ENCODE measurements around the gene BRD4.
"Not testable (repeated sequence)": the region's sequence is repeated elsewhere in the genome, so short reads cannot be mapped to it uniquely, and the experiment has no call there.

The BRD4 gene

GRCh38 chr19:15332311-15332996, at the start of gene BRD4:
TSS of gene BRD4 (minus strand) at chr19:15332539. CDS start at chr19:15273099, 59,440 bp downstream.
- DNase-seq: peak; percentile 81

- DNase-seq: no peak
Observed at GRCh38 chr19:15381864-15382263, 49.5 kb upstream of the BRD4 start.

GRCh38 chr19:15381429-15381828, 49.1 kb upstream of the BRD4 start:
- DNase-seq: no peak

- DNase-seq: no peak
Observed at GRCh38 chr19:15379999-15380647, 47.8 kb upstream of the BRD4 start.

- DNase-seq: peak; percentile 99
Observed at GRCh38 chr19:15379083-15379998, 47.0 kb upstream of the BRD4 start, which contains the start of gene AKAP8. TSS of gene AKAP8 (minus strand) at chr19:15379787. CDS start at chr19:15379731, 56 bp downstream.

GRCh38 chr19:15378534-15379082, 46.3 kb upstream of the BRD4 start:
- peak; percentile 54 for DNase-seq

- DNase-seq: no peak
Observed at GRCh38 chr19:15374796-15375440, 42.6 kb upstream of the BRD4 start.

- DNase-seq: no peak
Observed at GRCh38 chr19:15374105-15374651, 41.8 kb upstream of the BRD4 start.

GRCh38 chr19:15373644-15374043, 41.3 kb upstream of the BRD4 start:
- no peak for DNase-seq

GRCh38 chr19:15372891-15373301, 40.6 kb upstream of the BRD4 start:
- DNase-seq: no peak

GRCh38 chr19:15372470-15372869, 40.1 kb upstream of the BRD4 start:
- DNase-seq: no peak

GRCh38 chr19:15371786-15372380, 39.5 kb upstream of the BRD4 start:
- DNase-seq: no peak

- no peak for DNase-seq
Observed at GRCh38 chr19:15371119-15371518, 38.8 kb upstream of the BRD4 start.

GRCh38 chr19:15369594-15369891, 37.2 kb upstream of the BRD4 start:
- no peak for DNase-seq

- no peak for DNase-seq
Observed at GRCh38 chr19:15368798-15369593, 36.7 kb upstream of the BRD4 start.

GRCh38 chr19:15368051-15368632, 35.8 kb upstream of the BRD4 start:
- DNase-seq: no peak

GRCh38 chr19:15367439-15367838, 35.1 kb upstream of the BRD4 start:
- DNase-seq: no peak

GRCh38 chr19:15365264-15365663, 32.9 kb upstream of the BRD4 start:
- DNase-seq: no peak

- not testable (repeated sequence) for DNase-seq
Observed at GRCh38 chr19:15363791-15364190, 31.5 kb upstream of the BRD4 start.

GRCh38 chr19:15363048-15363447, 30.7 kb upstream of the BRD4 start:
- DNase-seq: not testable (repeated sequence)

- not testable (repeated sequence) for DNase-seq
Observed at GRCh38 chr19:15360015-15360414, 27.7 kb upstream of the BRD4 start.

Data from CD4-positive, alpha-beta T cell treated with Interleukin-21 for 1 hour (primary cell).